Spleen (tissue), 7 donors: Measurements from ENCODE around the gene PICALM.

Experiments used
- CTCF ChIP-seq, 11 experiments: fragments of 200-600 bp in 7 of 11; fragments of 450-650 bp in 4 of 11; sonication (generic) in 4 of 11; IDR thresholded peaks in 8 of 11; conservative IDR thresholded peaks in 3 of 11; 1 replicate in 7 of 11; 2 replicates in 4 of 11; pipeline versions ENCODE4 v1.4.0 to v1.8.0; 2016 to 2021; ENCODE audit warnings: antibody characterized with exemption in 11 of 11, inconsistent platforms in 4 of 11, mild to moderate bottlenecking in 1 of 11
- POLR2A ChIP-seq, 3 donors: fragments of 450-650 bp; IDR thresholded peaks; one replicate each; pipeline ENCODE4 v1.5.1; 2017; ENCODE audit warnings: antibody characterized with exemption in 3 of 3, mild to moderate bottlenecking in 1 of 3
- donor health status: DM: no; HTN: no; CAD: no; lungs with moderate emphysema.
- donor health status: DM: no; HTN: no; CAD: no.
- donor health status: DM: no; HTN: no; CAD: no.

GRCh38 chr11:86072211-86072610, 3.3 kb upstream of the PICALM start:
- no peak for TF ChIP-seq POLR2A (IDR thresholded peaks at IDR 0.05)
- TF ChIP-seq CTCF (IDR thresholded peaks at IDR 0.05 in 8 of 11, conservative IDR thresholded peaks at IDR 0.05 in 3 of 11) = no peak
